SK-N-MC (cell line): ENCODE data around the gene LCE2A.
"Not testable (repeated sequence)": the region's sequence is repeated elsewhere in the genome, so short reads cannot be mapped to it uniquely, and the experiment has no call there.

ENCODE experiments used
- DNase-seq: peaks from one replicate; pipeline ENCODE4 v3.0.0-alpha.2; 2011; ENCODE audit warnings: low read depth, low spot score
- H3K27ac ChIP-seq: fragments of 200-600 bp; sonication (generic); 2 replicates; pipeline ENCODE4 v1.5.1; 2016; ENCODE audit warnings: mixed run types
- H3K36me3 ChIP-seq: fragments of 200-600 bp; sonication (generic); 2 replicates; pipeline ENCODE4 v1.6.1; 2017; ENCODE audit warnings: antibody characterized with exemption, low read length, mixed read lengths; ENCODE audit not compliant: insufficient read depth
- H3K4me3 ChIP-seq: fragments of 200-600 bp; sonication (generic); 2 replicates; pipeline ENCODE4 v1.5.1; 2016
- H3K9ac ChIP-seq: fragments of 200-600 bp; sonication (generic); 2 replicates; pipeline ENCODE4 v1.8.0; 2017; ENCODE audit warnings: mixed run types, mixed read lengths; ENCODE audit not compliant: insufficient read length
- H3K9me3 ChIP-seq: fragments of 200-600 bp; sonication (generic); 2 replicates; pipeline ENCODE4 v1.6.1; 2017; ENCODE audit warnings: low read depth, mild to moderate bottlenecking, antibody characterized with exemption, low read length, moderate library complexity, mixed read lengths
- EZH2 ChIP-seq: fragments of 200-600 bp; sonication (generic); IDR thresholded peaks from one replicate; pipeline ENCODE4 v1.6.1; 2017; ENCODE audit warnings: antibody characterized with exemption
- FOXP2 ChIP-seq: optimal IDR thresholded peaks from 2 replicates; pipeline ENCODE3; 2011; ENCODE audit warnings: mild to moderate bottlenecking, moderate library complexity; ENCODE audit not compliant: insufficient read depth; ENCODE audit errors: extremely low read length, control extremely low read depth
- POLR2AphosphoS5 ChIP-seq: IDR thresholded peaks from 2 replicates; pipeline ENCODE4 v1.6.1; 2012; ENCODE audit warnings: mild to moderate bottlenecking, low read depth, low read length, borderline replicate concordance

Gene LCE2A

GRCh38 chr1:152679459-152679858 lies 18.7 kb upstream of the LCE2A start:
- H3K4me3 ChIP-seq = no peak overlapping the region

GRCh38 chr1:152681616-152682015 lies 16.5 kb upstream of the LCE2A start:
- DNase-seq = no peak
- Histone ChIP-seq H3K9ac (no peak overlapping the region), H3K36me3 (no peaks in the 10 kb centered on the region), H3K27ac (no peak overlapping the region), H3K4me3 (no peak overlapping the region), H3K9me3 (no peaks in the 10 kb centered on the region)
- TF ChIP-seq POLR2AphosphoS5 (no peak), FOXP2 (no peak), EZH2 (no peak)

More at GRCh38 chr1:152679459-152679858, 18.7 kb upstream of the LCE2A start:
- TF ChIP-seq FOXP2 (no peak), POLR2AphosphoS5 (no peak), EZH2 (no peak)
- Histone ChIP-seq H3K9me3 (no peaks in the 10 kb centered on the region), H3K36me3 (no peaks in the 10 kb centered on the region), H3K27ac (no peak overlapping the region), H3K9ac (no peak overlapping the region)
- no peak for DNase-seq

GRCh38 chr1:152683846-152684245 lies 14.3 kb upstream of the LCE2A start:
- Histone ChIP-seq H3K9ac (no peak overlapping the region), H3K9me3 (no peaks in the 10 kb centered on the region), H3K36me3 (no peaks in the 10 kb centered on the region), H3K27ac (no peak overlapping the region), H3K4me3 (no peak overlapping the region)
- no peak for TF ChIP-seq EZH2
- no peak for TF ChIP-seq POLR2AphosphoS5
- no peak for TF ChIP-seq FOXP2
- no peak for DNase-seq

GRCh38 chr1:152685823-152686222 lies 12.3 kb upstream of the LCE2A start, which contains the start of gene LCE2B:
TSS of gene LCE2B (plus strand) at chr1:152686123. CDS start at chr1:152686844, 721 bp downstream.
- H3K4me3 ChIP-seq, H3K9me3 ChIP-seq, H3K27ac ChIP-seq, DNase-seq, H3K9ac ChIP-seq, H3K36me3 ChIP-seq: not testable (repeated sequence)

DNA sequence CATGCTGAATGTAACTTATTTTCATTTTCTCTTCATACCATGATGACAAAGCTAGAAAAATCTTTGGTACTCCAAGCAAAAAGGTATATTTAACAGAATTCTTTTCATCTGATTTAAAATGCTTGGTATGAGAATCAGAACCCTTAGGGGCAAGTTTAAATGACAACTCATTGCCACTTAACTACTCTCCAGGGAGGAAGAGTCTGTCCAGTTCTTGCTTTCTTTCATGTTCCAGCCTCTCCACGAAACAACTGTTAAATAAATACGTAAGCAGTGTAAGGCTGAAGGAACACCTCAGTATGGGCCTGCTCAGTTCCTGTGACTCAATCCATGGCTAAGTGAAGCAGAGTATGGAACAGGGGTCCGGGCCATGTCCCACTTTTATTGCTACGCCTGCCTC lies 1.6 kb downstream of the LCE2A start:
- no peak for DNase-seq
- Histone ChIP-seq H3K9me3 (no peaks in the 10 kb centered on the region), H3K9ac (no peak overlapping the region), H3K27ac (no peak overlapping the region), H3K4me3 (no peak overlapping the region), H3K36me3 (no peaks in the 10 kb centered on the region)
- TF ChIP-seq POLR2AphosphoS5 (no peak), EZH2 (no peak), FOXP2 (no peak)

DNA sequence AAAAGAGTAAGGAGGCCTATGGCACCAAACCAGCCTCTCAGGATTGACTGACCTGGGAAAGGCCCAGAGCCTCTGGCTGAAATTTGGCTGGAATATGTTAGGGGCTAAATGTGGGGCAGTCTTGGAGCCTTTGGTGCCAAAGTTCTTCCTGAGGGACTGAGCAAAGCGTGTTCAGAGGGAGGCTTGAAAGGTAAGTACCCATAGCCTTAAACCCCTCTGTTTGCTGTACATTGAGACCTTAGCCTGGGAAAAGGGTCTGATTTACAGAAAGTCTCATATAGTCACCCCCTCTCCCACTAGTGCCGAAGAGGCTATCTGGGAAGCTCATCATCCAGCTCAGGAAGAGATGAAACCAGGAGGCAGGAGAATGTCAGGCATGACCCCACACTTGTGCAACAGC lies 9.7 kb downstream of the LCE2A start, which contains the start of gene LCE4A:
Gene LCE4A, plus strand, starts transcription at position 301 of the 400 bp plus-strand sequence. CDS start 916 bp downstream, outside the sequence.
- DNase-seq = no peak
- no peaks in the 10 kb centered on the region for H3K9me3 ChIP-seq
- H3K9ac ChIP-seq = no peak within 1 kb of the TSS
- H3K36me3 ChIP-seq = no peaks in the 10 kb centered on the region
- TF ChIP-seq POLR2AphosphoS5 = no peak
- no peak for TF ChIP-seq FOXP2
- TF ChIP-seq EZH2 = no peak
- no peak within 1 kb of the TSS for H3K27ac ChIP-seq
- no peak within 1 kb of the TSS for H3K4me3 ChIP-seq

- TF ChIP-seq FOXP2 = no peak
- TF ChIP-seq POLR2AphosphoS5 = no peak
- no peak for DNase-seq
- no peak overlapping the region for H3K27ac ChIP-seq
- H3K4me3 ChIP-seq = no peak overlapping the region
- no peaks in the 10 kb centered on the region for H3K36me3 ChIP-seq
- no peaks in the 10 kb centered on the region for H3K9me3 ChIP-seq
- no peak overlapping the region for H3K9ac ChIP-seq
Measured at GRCh38 chr1:152718238-152718637, 20.1 kb downstream of the LCE2A start.

DNA sequence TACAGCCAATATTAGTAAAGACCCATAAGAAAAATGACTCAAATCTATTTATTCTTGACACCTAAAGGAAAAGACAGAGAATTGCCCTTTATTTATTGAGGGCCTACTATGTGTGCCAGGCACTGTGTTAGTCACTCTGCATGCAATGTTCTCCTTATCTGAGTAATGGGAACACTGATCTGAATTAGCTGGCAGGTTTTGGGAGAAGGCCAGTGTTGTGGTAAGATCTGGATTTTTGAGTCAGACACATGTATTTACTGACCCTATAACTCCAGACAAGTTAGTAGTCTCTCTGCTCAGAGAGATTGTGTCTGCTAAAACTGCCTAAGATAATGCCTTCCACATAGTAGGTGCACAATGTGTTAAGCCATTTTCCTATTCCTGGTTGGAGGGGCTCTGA lies 27.1 kb downstream of the LCE2A start:
- H3K9ac ChIP-seq = no peak overlapping the region
- TF ChIP-seq FOXP2 = no peak
- TF ChIP-seq EZH2 = no peak
- no peak for TF ChIP-seq POLR2AphosphoS5
- H3K9me3 ChIP-seq = no peaks in the 10 kb centered on the region
- no peak overlapping the region for H3K4me3 ChIP-seq
- DNase-seq = no peak
- no peaks in the 10 kb centered on the region for H3K36me3 ChIP-seq
- H3K27ac ChIP-seq = no peak overlapping the region

GRCh38 chr1:152728986-152729385 lies 30.8 kb downstream of the LCE2A start:
- Histone ChIP-seq H3K36me3 (no peaks in the 10 kb centered on the region), H3K9me3 (no peaks in the 10 kb centered on the region), H3K4me3 (no peak overlapping the region), H3K9ac (no peak overlapping the region), H3K27ac (no peak overlapping the region)
- TF ChIP-seq EZH2 (no peak), FOXP2 (no peak), POLR2AphosphoS5 (no peak)
- no peak for DNase-seq
